Right kidney (tissue), 9 donors: ENCODE results near the gene NOTO.
"Not testable (repeated sequence)": the region's sequence is repeated elsewhere in the genome, so short reads cannot be mapped to it uniquely, and the experiment has no call there.

Experiments used
- DNase-seq: peaks from one replicate; pipeline ENCODE4 v3.0.0-alpha.2; 2016
- long read RNA-seq, 8 donors: transcript quantifications; one replicate each; lab custom pipeline, GENCODE V29; 2026

NOTO gene, protein sequence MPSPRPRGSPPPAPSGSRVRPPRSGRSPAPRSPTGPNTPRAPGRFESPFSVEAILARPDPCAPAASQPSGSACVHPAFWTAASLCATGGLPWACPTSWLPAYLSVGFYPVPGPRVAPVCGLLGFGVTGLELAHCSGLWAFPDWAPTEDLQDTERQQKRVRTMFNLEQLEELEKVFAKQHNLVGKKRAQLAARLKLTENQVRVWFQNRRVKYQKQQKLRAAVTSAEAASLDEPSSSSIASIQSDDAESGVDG
- long read RNA-seq, donor 1: 0 reads
- long read RNA-seq, donor 2: 0 reads
- long read RNA-seq, donor 3: 0 reads
- long read RNA-seq, donor 4: 0 reads
- long read RNA-seq, donor 5: 0 reads
- long read RNA-seq, donor 6: 0 reads
- long read RNA-seq, donor 7: 0 reads
- long read RNA-seq, donor 8: 0 reads

DNA sequence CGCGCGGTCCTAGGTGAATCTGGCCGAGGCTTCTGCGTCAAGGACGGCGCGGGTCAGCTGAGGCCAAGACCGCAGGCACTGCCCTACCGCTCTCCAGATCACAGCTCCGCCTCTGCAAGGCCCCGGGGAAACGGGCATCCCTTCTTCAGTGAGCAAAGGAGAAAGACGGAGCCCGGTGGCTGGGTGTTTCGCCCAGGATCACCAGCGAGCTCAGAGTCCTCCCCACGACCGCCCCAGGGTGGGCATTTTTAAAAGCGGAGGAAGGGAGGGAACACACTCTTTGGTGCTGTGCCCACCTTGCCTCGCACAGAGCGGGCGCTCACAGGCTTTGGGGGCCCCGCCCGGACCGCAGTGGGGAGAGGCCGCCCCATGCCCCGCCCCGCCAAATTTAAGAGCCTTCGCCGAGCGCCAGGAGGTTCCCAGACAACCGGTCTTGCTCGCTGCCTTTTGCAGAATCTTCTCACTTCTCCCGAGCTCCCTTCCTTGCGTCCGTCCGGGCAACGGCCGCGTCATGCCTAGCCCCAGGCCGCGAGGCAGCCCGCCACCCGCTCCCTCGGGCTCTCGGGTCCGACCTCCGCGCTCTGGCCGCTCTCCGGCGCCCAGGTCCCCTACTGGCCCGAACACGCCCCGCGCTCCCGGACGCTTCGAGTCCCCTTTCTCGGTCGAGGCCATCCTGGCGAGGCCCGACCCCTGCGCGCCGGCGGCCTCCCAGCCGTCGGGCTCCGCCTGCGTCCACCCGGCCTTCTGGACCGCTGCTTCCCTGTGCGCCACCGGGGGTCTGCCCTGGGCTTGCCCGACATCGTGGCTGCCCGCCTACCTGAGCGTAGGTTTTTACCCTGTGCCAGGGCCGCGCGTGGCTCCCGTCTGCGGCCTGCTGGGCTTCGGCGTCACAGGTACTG, at the start of gene NOTO:
TSS of gene NOTO (plus strand) at position 419 of the 899 bp plus-strand sequence. CDS start at position 512, 93 bp downstream.
- peak; percentile 66 for DNase-seq

- peak; percentile 57 for DNase-seq
Observed at GRCh38 chr2:73156539-73157124, 45.7 kb upstream of the NOTO start.

DNA sequence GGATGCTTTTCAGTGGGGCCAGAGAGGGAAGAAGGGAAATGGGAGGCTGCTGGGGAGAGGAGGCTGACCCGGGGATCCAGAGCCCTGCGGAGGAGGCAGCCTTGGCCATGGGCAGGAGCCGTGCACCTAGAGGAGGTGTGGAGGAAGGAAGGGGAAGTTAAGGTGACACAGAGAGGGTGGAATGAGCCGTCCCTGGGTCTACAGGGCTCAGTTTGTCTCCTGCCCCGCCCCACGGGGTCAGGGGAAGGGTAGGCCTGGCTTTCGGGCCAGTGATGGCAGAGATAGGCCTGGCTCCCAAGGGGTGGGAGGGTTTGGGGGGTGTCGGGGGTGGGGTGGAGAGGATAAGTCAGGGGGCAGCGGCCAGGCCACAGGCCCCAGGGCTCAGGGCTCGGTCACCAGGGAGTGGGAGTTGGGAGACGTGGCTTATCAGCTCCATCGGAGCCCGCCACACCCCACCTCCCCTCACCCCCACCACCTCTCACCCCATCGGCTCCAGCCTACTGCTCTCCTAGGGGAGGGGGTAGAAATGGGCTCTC, 39.5 kb upstream of the NOTO start:
- DNase-seq: no peak

DNA sequence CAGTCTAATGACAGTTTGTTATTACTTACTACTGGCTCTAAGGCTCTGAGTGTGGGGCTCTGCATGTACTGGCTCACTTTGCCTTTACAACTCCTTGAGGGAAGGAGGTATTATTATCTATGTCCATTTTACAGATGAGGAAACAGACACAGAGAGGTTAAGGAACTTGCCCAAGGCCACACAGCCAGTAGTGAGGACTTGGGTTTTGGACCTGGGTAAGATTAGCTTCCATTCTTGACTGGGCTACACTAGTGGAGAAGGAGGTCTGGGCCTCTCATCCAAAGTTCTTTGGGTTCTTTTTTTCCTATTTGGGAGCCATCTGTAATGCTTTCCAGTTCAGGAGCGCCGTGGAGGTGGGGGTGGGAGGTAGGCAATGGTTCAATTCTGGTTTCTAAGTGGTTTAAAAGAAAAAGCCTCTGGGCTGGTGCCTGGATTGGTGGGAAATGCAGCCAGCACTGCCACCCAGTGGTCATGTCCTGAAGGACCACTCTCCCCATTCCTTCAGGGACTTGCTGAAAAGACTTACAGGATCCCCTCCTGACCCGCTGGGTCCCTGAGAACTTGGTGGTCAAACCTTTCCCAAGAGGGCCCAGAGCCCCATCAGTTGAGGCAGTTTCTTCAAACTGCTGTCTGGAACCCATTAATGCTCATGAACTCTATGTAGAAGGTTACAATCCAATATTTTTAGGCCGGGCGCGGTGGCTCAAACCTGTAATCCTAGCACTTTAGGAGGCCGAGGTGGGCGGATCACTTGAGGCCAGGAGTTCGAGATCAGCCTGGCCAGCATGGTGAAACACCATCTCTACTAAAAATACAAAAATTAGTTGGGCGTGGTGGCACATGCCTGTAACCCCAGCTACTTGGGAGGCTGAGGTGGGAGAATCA, 38.6 kb upstream of the NOTO start:
- DNase-seq: peak; percentile 44

- not testable (repeated sequence) for DNase-seq
Observed at GRCh38 chr2:73165978-73166377, 36.4 kb upstream of the NOTO start.

- not testable (repeated sequence) for DNase-seq
Observed at GRCh38 chr2:73166813-73167212, 35.6 kb upstream of the NOTO start.

- DNase-seq: not testable (repeated sequence)
Observed at GRCh38 chr2:73168348-73168747, 34.0 kb upstream of the NOTO start.

DNA sequence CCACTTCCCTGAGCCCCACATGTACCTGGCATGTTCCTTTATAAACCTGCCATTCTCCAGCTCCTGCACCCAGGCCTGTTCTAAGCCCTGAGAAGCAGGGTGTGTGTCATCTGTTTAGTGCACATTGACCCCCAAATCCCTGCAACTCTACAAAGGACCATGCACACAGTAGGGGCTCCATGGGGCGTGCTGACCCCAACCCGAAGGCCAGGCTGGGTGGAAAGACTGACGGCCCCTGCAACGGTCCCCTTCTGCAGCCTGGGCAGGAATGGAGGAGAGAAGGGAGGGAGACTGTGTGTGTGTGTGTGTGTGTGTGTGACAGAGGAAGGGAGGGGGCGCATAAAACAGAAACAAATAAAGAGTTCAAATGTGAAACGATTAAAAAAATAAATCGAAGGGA, 32.0 kb upstream of the NOTO start:
- DNase-seq: not testable (repeated sequence)

- no peak for DNase-seq
Observed at GRCh38 chr2:73172963-73173362, 29.4 kb upstream of the NOTO start.

- DNase-seq: no peak
Observed at GRCh38 chr2:73173781-73174180, 28.6 kb upstream of the NOTO start.

DNA sequence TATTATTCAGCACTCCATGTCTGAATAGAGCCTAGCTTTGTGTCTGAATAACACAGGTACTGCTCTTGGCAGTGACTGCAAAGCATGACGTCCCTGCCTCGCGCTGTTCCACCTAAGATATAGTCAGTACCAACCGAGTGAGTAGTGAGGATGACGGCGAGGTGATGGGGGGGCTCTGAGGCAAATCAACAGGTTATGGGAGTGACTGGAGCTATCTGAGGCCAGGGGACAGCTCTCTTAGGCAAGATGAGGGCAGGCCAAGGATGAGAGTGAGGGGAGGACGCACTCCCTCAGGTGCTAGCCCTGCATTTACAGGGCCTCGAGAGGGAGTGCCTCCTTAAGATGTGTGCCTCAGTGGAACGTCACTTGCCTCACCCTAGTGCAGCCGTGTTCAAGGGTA, 28.1 kb upstream of the NOTO start:
- DNase-seq: no peak

DNA sequence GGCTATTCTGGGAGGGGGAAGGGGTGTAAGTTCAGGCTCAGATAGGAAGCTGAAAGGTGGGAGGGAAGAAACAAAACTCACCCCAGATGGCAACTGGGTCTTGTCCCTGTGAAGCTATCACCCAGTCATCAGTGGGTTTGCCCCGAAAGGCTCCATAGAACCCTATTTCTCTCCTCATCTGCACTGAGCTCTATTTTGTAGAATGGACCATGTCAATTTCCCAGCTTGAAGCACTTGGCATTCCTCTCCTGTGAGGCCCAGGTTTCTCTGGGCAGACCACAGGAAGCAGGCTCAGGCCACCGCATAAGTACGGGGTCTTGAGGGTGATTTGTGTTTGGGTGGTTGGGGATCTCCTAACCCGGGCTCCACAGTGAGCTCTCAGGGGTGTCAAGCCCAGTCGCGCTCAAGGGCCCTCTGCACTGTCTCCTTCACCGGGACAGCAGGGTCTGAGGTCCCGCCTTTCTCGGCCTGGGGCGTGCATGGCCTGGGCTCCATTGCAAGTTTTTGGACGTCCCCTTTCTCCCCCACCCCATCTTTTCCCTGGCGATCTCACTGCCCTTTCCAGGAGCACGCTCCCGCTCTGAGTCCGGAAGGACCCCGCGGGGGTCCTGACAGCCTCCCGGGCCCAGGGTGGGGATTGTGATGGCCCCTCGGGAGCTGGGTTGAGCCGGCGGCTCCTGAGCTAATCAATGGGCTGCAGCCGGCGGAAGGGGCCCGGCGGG, 27.3 kb upstream of the NOTO start:
- peak; percentile 62 for DNase-seq

DNA sequence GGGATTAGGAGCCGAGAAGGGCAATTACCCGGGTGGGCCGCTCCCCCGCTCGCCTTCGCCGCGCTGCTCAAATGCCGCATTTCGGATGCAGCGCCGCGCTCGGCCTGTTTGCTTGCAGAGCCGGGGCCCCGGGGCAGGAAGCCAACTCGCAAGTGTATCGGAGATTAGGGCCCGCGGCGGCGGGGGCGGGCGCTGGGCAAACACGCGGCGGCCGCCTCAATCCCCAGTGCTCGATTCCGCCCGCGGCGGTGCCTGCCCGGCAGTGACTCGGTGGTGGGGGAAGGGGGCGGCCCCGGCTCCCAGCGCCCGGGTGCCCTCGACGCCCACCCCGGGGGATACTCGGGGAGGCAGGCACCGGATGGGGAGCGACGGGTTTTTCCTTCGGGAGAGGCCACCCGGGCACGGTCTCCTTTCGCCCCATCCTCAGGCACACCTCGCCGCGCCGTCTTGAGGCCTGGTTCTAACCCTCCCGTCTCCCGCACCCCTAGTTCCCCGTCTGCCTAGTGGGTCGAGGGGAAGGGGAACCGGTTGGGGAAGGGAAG, 26.6 kb upstream of the NOTO start:
- peak; percentile 64 for DNase-seq

DNA sequence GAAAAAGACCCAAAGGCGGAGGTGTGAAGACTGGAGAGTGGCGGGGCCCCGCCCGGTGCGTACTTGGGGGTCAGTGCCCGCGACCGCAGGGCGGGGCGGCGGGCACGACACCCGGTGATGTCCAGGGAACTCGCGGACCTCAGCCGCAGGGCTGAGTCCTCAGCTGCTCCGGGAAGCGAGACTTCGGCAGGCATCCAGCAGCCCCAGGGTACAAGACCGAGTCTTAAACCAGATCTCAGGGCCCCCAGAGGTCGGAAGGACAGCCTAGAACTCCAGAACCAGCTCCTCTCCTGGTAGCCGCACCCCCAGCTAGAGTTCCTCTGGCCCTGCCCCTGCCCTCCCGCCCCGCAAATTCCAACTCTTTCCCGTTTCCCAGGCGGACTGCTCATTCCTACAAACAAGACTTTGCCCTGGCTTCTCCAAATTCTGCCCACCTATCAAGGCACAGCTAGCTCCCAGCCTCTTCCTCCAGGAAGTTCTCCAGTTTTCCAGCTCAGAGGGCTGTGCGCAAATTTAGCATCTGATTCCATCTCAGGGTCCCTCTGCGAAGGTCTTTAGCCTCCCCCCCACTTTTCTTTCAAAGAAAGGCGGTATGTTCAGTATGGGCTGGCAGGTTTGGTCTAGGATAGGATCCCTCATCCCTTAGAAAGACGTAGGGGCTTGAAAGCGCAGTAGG, 26.0 kb upstream of the NOTO start:
- DNase-seq: peak; percentile 62

- peak; percentile 87 for DNase-seq
Observed at GRCh38 chr2:73176881-73177644, 25.3 kb upstream of the NOTO start.

- no peak for DNase-seq
Observed at GRCh38 chr2:73177645-73178255, 24.6 kb upstream of the NOTO start.

- DNase-seq: no peak
Observed at GRCh38 chr2:73185965-73186364, 16.4 kb upstream of the NOTO start.

- DNase-seq: no peak
Observed at GRCh38 chr2:73187549-73187948, 14.8 kb upstream of the NOTO start.

DNA sequence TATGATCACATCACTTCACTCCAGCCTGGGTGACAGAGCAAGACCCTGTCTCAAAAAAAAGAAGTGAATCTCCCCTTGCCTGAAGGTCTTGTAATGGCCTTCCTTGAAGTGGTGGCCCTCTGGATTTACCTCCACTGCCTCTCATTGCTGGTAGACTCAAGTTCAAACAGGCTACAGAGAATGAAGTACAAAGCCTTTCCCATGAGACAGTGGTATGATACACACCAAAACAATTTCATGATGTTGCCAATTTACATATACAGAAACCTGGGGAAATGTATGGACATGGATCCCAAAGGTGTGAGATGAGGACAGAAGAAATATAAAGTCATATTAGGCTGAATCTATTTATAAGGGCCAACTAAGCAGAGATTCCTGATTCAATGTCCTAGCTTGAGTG, 4.8 kb upstream of the NOTO start:
- no peak for DNase-seq
